Mesenchymal stem cell (in vitro differentiated cells and primary cell): Measurements from ENCODE around the gene LUZP2.

Experiments
- DNase-seq: peaks from one replicate; pipeline ENCODE4 v3.0.0-alpha.2; 2013
- H2AFZ ChIP-seq: one replicate; pipeline ENCODE4 v1.6.1; 2013; ENCODE audit warnings: low read depth, mild to moderate bottlenecking, control low read depth, inconsistent platforms, low read length, moderate library complexity
- H2AK5ac ChIP-seq: 2 replicates; pipeline ENCODE4 v1.6.1; 2013; ENCODE audit warnings: low read length, moderate library complexity, mild to moderate bottlenecking, inconsistent platforms; ENCODE audit not compliant: severe bottlenecking
- H2BK120ac ChIP-seq: one replicate; pipeline ENCODE4 v1.6.1; 2013; ENCODE audit warnings: low read depth, mild to moderate bottlenecking, inconsistent platforms, low read length, moderate library complexity
- H2BK12ac ChIP-seq, 2 experiments: one replicate each; pipeline ENCODE4 v1.6.1; 2013; ENCODE audit warnings: inconsistent platforms in 2 of 2, low read length in 2 of 2, mild to moderate bottlenecking in 2 of 2, moderate library complexity in 2 of 2, control low read depth in 1 of 2
- H2BK15ac ChIP-seq: one replicate; pipeline ENCODE4 v1.6.1; 2013; ENCODE audit warnings: mild to moderate bottlenecking, low read depth, inconsistent platforms; ENCODE audit not compliant: poor library complexity, severe bottlenecking
- H2BK5ac ChIP-seq: 2 replicates; pipeline ENCODE4 v1.6.1; 2013; ENCODE audit warnings: low read depth, mild to moderate bottlenecking, low read length, control low read depth, inconsistent platforms; ENCODE audit not compliant: poor library complexity, severe bottlenecking
- H3K14ac ChIP-seq, 2 experiments: one replicate each; pipeline ENCODE4 v1.6.1; 2013; ENCODE audit warnings: inconsistent platforms in 2 of 2, low read length in 2 of 2, control low read depth in 1 of 2, mild to moderate bottlenecking in 1 of 2, moderate library complexity in 1 of 2
- H3K18ac ChIP-seq, 2 experiments: one replicate each; pipeline ENCODE4 v1.6.1; 2013; ENCODE audit warnings: inconsistent platforms in 2 of 2, low read length in 2 of 2, control low read depth in 1 of 2, low read depth in 1 of 2, mild to moderate bottlenecking in 1 of 2
- H3K23ac ChIP-seq, 2 experiments: one replicate each; pipeline ENCODE4 v1.6.1; 2013; ENCODE audit warnings: inconsistent platforms in 2 of 2, low read length in 2 of 2, mild to moderate bottlenecking in 2 of 2, moderate library complexity in 2 of 2, control low read depth in 1 of 2
- H3K27ac ChIP-seq: 2 replicates; pipeline ENCODE4 v1.5.1; 2013; ENCODE audit warnings: mild to moderate bottlenecking, moderate library complexity, low read length, control low read depth, inconsistent platforms; ENCODE audit not compliant: poor library complexity, severe bottlenecking
- H3K27me3 ChIP-seq, 2 experiments: 2 replicates each; pipeline versions ENCODE4 v1.6.1 to v1.7.0; 2013; ENCODE audit warnings: low read length in 2 of 2, mild to moderate bottlenecking in 2 of 2, moderate library complexity in 2 of 2, control low read depth in 1 of 2, inconsistent platforms in 1 of 2; ENCODE audit not compliant: control insufficient read depth in 1 of 2, insufficient read depth in 1 of 2
- H3K36me3 ChIP-seq, 2 experiments: 2 replicates each; pipeline versions ENCODE4 v1.6.1 to v1.7.0; 2013; ENCODE audit warnings: low read length in 2 of 2, control low read depth in 1 of 2, inconsistent platforms in 1 of 2, low read depth in 1 of 2, mild to moderate bottlenecking in 1 of 2; ENCODE audit not compliant: insufficient read depth in 2 of 2, control insufficient read depth in 1 of 2
- H3K4ac ChIP-seq, 2 experiments: one replicate each; pipeline ENCODE4 v1.6.1; 2013; ENCODE audit warnings: inconsistent platforms in 2 of 2, low read length in 2 of 2, mild to moderate bottlenecking in 2 of 2, moderate library complexity in 2 of 2, control low read depth in 1 of 2, low read depth in 1 of 2
- H3K4me1 ChIP-seq: 2 replicates; pipeline ENCODE4 v1.6.1; 2013; ENCODE audit warnings: low read depth, low read length, control low read depth; ENCODE audit not compliant: control insufficient read depth, insufficient read depth
- H3K4me2 ChIP-seq: 2 replicates; pipeline ENCODE4 v1.6.1; 2013; ENCODE audit warnings: low read length, mild to moderate bottlenecking, inconsistent platforms; ENCODE audit not compliant: poor library complexity, severe bottlenecking
- H3K4me3 ChIP-seq, 2 experiments: 2 replicates each; pipeline versions ENCODE4 v1.5.1 to v1.7.0; 2013; ENCODE audit warnings: low read length in 2 of 2, mild to moderate bottlenecking in 2 of 2, control low read depth in 1 of 2, low read depth in 1 of 2; ENCODE audit not compliant: insufficient read depth in 1 of 2
- H3K79me1 ChIP-seq: replicated peaks from 2 replicates; pipeline ENCODE4 v1.6.1; 2013; ENCODE audit warnings: mild to moderate bottlenecking, control low read depth, low read length, inconsistent platforms; ENCODE audit not compliant: poor library complexity, severe bottlenecking
- H3K9ac ChIP-seq: 2 replicates; pipeline ENCODE4 v1.7.0; 2013; ENCODE audit warnings: mild to moderate bottlenecking, low read length, moderate library complexity
- H3K9me3 ChIP-seq: 2 replicates; pipeline ENCODE4 v1.7.0; 2013; ENCODE audit warnings: mild to moderate bottlenecking, low read length; ENCODE audit not compliant: control insufficient read depth
- H4K8ac ChIP-seq: one replicate; pipeline ENCODE4 v1.6.1; 2013; ENCODE audit warnings: inconsistent platforms, mild to moderate bottlenecking, low read length, moderate library complexity
- H4K91ac ChIP-seq: one replicate; pipeline ENCODE4 v1.6.1; 2013; ENCODE audit warnings: mild to moderate bottlenecking, low read length, inconsistent platforms
- WGBS: methylation state at CpG from one replicate; pipeline ENCODE4 v1.1.7; 2013; ENCODE audit warnings: mixed read lengths; 5-methylcytosine and 5-hydroxymethylcytosine counted together

LUZP2 gene

GRCh38 chr11:24861440-24861839 is 364.6 kb downstream of the LUZP2 start:
- Histone ChIP-seq H2BK15ac (no peak overlapping the region), H2AFZ (no peak overlapping the region), H3K9ac (no peak overlapping the region), H3K79me1 (no peaks in the 10 kb centered on the region), H2BK120ac (no peak overlapping the region), H4K8ac (no peak overlapping the region), H3K23ac (no peak overlapping the region), H3K9me3 (peaks cover 11% of the 10 kb centered on the region), H3K4me2 (no peak overlapping the region), H3K4ac (no peak overlapping the region), H3K27me3 (no peaks in the 10 kb centered on the region), H2BK12ac (no peak overlapping the region), H3K4me3 (no peak overlapping the region), H2BK5ac (no peak overlapping the region), H3K27ac (no peak overlapping the region), H3K36me3 (no peaks in the 10 kb centered on the region), H2AK5ac (no peak overlapping the region), H3K14ac (no peak overlapping the region), H4K91ac (no peak overlapping the region), H3K18ac (no peak overlapping the region), H3K4me1 (no peaks in the 10 kb centered on the region)
- DNase-seq, result no peak
- 85% methylated on average over 6 of the region's 6 CpGs for WGBS

GRCh38 chr11:24866743-24867142 is 369.9 kb downstream of the LUZP2 start:
- H3K14ac ChIP-seq, result no peak overlapping the region
- DNase-seq, result no peak
- no peak overlapping the region for H4K8ac ChIP-seq
- H3K4me1 ChIP-seq, result no peaks in the 10 kb centered on the region
- H2BK15ac ChIP-seq, result no peak overlapping the region
- H3K79me1 ChIP-seq, result no peaks in the 10 kb centered on the region
- no peak overlapping the region for H3K27ac ChIP-seq
- H4K91ac ChIP-seq, result no peak overlapping the region
- no peak overlapping the region for H2BK5ac ChIP-seq
- no peak overlapping the region for H3K23ac ChIP-seq
- H3K4me3 ChIP-seq, result no peak overlapping the region
- WGBS, result 46% methylated on average over 4 of the region's 4 CpGs
- H3K27me3 ChIP-seq, result no peaks in the 10 kb centered on the region
- H2BK120ac ChIP-seq, result no peak overlapping the region
- H3K4me2 ChIP-seq, result no peak overlapping the region
- H2AFZ ChIP-seq, result no peak overlapping the region
- H2BK12ac ChIP-seq, result no peak overlapping the region
- H3K9me3 ChIP-seq, result no peaks in the 10 kb centered on the region
- H2AK5ac ChIP-seq, result no peak overlapping the region
- no peak overlapping the region for H3K9ac ChIP-seq
- no peak overlapping the region for H3K4ac ChIP-seq
- H3K18ac ChIP-seq, result no peak overlapping the region
- H3K36me3 ChIP-seq, result no peaks in the 10 kb centered on the region

GRCh38 chr11:24870048-24870447 is 373.2 kb downstream of the LUZP2 start:
- no peak overlapping the region for H3K4me3 ChIP-seq
- no peak overlapping the region for H4K91ac ChIP-seq
- H2BK15ac ChIP-seq, result no peak overlapping the region
- H3K4me2 ChIP-seq, result no peak overlapping the region
- H2AFZ ChIP-seq, result no peak overlapping the region
- no peak overlapping the region for H4K8ac ChIP-seq
- H3K27me3 ChIP-seq, result no peaks in the 10 kb centered on the region
- H3K23ac ChIP-seq, result no peak overlapping the region
- H3K14ac ChIP-seq, result no peak overlapping the region
- H2BK12ac ChIP-seq, result no peak overlapping the region
- DNase-seq, result no peak
- H2BK5ac ChIP-seq, result no peak overlapping the region
- no peak overlapping the region for H3K27ac ChIP-seq
- no CpG with 5 or more reads among the region's 1 CpG for WGBS
- H3K36me3 ChIP-seq, result no peaks in the 10 kb centered on the region
- no peak overlapping the region for H3K18ac ChIP-seq
- H3K9ac ChIP-seq, result no peak overlapping the region
- no peaks in the 10 kb centered on the region for H3K4me1 ChIP-seq
- no peaks in the 10 kb centered on the region for H3K79me1 ChIP-seq
- H3K9me3 ChIP-seq, result no peaks in the 10 kb centered on the region
- no peak overlapping the region for H2BK120ac ChIP-seq
- H2AK5ac ChIP-seq, result no peak overlapping the region
- H3K4ac ChIP-seq, result no peak overlapping the region

GRCh38 chr11:24872186-24872585 is 375.3 kb downstream of the LUZP2 start:
- Histone ChIP-seq H3K4me2 (no peak overlapping the region), H2BK15ac (no peak overlapping the region), H2AFZ (no peak overlapping the region), H3K4me1 (no peaks in the 10 kb centered on the region), H4K91ac (no peak overlapping the region), H2AK5ac (no peak overlapping the region), H4K8ac (no peak overlapping the region), H3K9me3 (no peaks in the 10 kb centered on the region), H3K36me3 (no peaks in the 10 kb centered on the region), H3K79me1 (no peaks in the 10 kb centered on the region), H3K4ac (no peak overlapping the region), H3K4me3 (no peak overlapping the region), H3K27me3 (no peaks in the 10 kb centered on the region), H3K27ac (no peak overlapping the region), H3K14ac (no peak overlapping the region), H2BK120ac (no peak overlapping the region), H3K23ac (no peak overlapping the region), H3K9ac (no peak overlapping the region), H3K18ac (no peak overlapping the region), H2BK5ac (no peak overlapping the region), H2BK12ac (no peak overlapping the region)
- WGBS, result 100% methylated on average over 1 of the region's 2 CpGs
- DNase-seq, result no peak
